WERI-Rb-1 (cell line): ENCODE data around the gene NRN1.

Experiments used
- DNase-seq: peaks from one replicate; pipeline ENCODE4 v3.0.0-alpha.2; 2020
- H3K27ac ChIP-seq: fragments of 250-450 bp; sonication (Bioruptor Pico); 2 replicates; pipeline ENCODE4 v1.5.1; 2020; ENCODE audit warnings: mild to moderate bottlenecking, moderate library complexity
- H3K27me3 ChIP-seq: fragments of 250-450 bp; sonication (Bioruptor Pico); 2 replicates; pipeline ENCODE4 v1.5.1; 2021; ENCODE audit warnings: mild to moderate bottlenecking, low read depth, moderate library complexity; ENCODE audit not compliant: insufficient read depth, severe bottlenecking
- H3K36me3 ChIP-seq: fragments of 250-450 bp; sonication (Bioruptor Pico); 2 replicates; pipeline ENCODE4 v1.5.1; 2020; ENCODE audit warnings: mild to moderate bottlenecking, moderate library complexity
- H3K4me3 ChIP-seq: 2 replicates; pipeline ENCODE4 v1.5.1; 2011; ENCODE audit warnings: low read depth, mild to moderate bottlenecking, control low read depth, low read length
- H3K9me3 ChIP-seq: fragments of 250-450 bp; sonication (Bioruptor Pico); 2 replicates; pipeline ENCODE4 v1.5.1; 2021; ENCODE audit warnings: mild to moderate bottlenecking, moderate library complexity; ENCODE audit not compliant: severe bottlenecking
- CTCF ChIP-seq: IDR thresholded peaks from 2 replicates; pipeline ENCODE4 v1.5.1; 2011; ENCODE audit warnings: low read depth, mild to moderate bottlenecking, control low read depth, inconsistent platforms, low read length

NRN1 gene

GRCh38 chr6:6003621-6004366 is 2.9 kb downstream of the NRN1 start:
- Histone ChIP-seq H3K27me3 (no peaks in the 10 kb centered on the region), H3K36me3 (peaks cover 34% of the 10 kb centered on the region), H3K27ac (peak overlapping the region; percentile 86), H3K9me3 (peaks cover 3% of the 10 kb centered on the region), H3K4me3 (peak overlapping the region; percentile 87)
- peak; percentile 87 for DNase-seq
- TF ChIP-seq CTCF = no peak

- Histone ChIP-seq H3K9me3 (peaks cover 3% of the 10 kb centered on the region), H3K36me3 (peaks cover 42% of the 10 kb centered on the region), H3K27ac (peak overlapping the region; percentile 86), H3K4me3 (peak overlapping the region; percentile 87), H3K27me3 (no peaks in the 10 kb centered on the region)
- TF ChIP-seq CTCF = no peak
- DNase-seq = peak; percentile 77
Observed at GRCh38 chr6:6002848-6003620, 3.7 kb downstream of the NRN1 start.

GRCh38 chr6:6002005-6002847 is 4.5 kb downstream of the NRN1 start:
- Histone ChIP-seq H3K27ac (no peak overlapping the region), H3K4me3 (no peak overlapping the region), H3K27me3 (no peaks in the 10 kb centered on the region), H3K36me3 (peaks cover 42% of the 10 kb centered on the region), H3K9me3 (peaks cover 3% of the 10 kb centered on the region)
- DNase-seq = no peak
- no peak for TF ChIP-seq CTCF

- Histone ChIP-seq H3K27ac (no peak overlapping the region), H3K36me3 (peaks cover 42% of the 10 kb centered on the region), H3K4me3 (no peak overlapping the region), H3K27me3 (no peaks in the 10 kb centered on the region), H3K9me3 (peaks cover 3% of the 10 kb centered on the region)
- no peak for DNase-seq
- no peak for TF ChIP-seq CTCF
Observed at GRCh38 chr6:6001443-6001842, 5.3 kb downstream of the NRN1 start.

- H3K27me3 ChIP-seq = no peaks in the 10 kb centered on the region
- TF ChIP-seq CTCF = no peak
- H3K9me3 ChIP-seq = peaks cover 7% of the 10 kb centered on the region
- DNase-seq = no peak
- H3K27ac ChIP-seq = peak overlapping the region; percentile 93
- H3K4me3 ChIP-seq = peak overlapping the region; percentile 58
- H3K36me3 ChIP-seq = peaks cover 42% of the 10 kb centered on the region
Observed at GRCh38 chr6:5999688-6000608, 6.8 kb downstream of the NRN1 start.
